ENCODE measurements around the gene DAP3.
"Not testable (repeated sequence)": the region's sequence is repeated elsewhere in the genome, so short reads cannot be mapped to it uniquely, and the experiment has no call there.

The DAP3 gene

GRCh38 chr1:155681776-155682175 lies 7.1 kb upstream of the DAP3 start:
- no peak for DNase-seq (ENCODE audit: low read depth in 3 of 3)

GRCh38 chr1:155687705-155688323 lies 1.1 kb upstream of the DAP3 start:
- DNase-seq (ENCODE audit: low read depth in 3 of 3), result peak in 1 of 3 donors; percentile 10

GRCh38 chr1:155688324-155689080 lies 389 bp upstream of the DAP3 start, which contains the start of gene YY1AP1:
Gene YY1AP1, minus strand, starts transcription at chr1:155688774. Its CDS starts 8,338 bp downstream, at chr1:155680436.
- DNase-seq (ENCODE audit: low read depth in 3 of 3), result peak; percentile 79 to 87 (median 81)

GRCh38 chr1:155691992-155692528 lies 3.2 kb downstream of the DAP3 start:
- DNase-seq (ENCODE audit: low read depth in 3 of 3), result no peak

GRCh38 chr1:155694167-155694566 lies 5.3 kb downstream of the DAP3 start:
- DNase-seq (ENCODE audit: low read depth in 3 of 3), result no peak

GRCh38 chr1:155695072-155695471 lies 6.2 kb downstream of the DAP3 start:
- DNase-seq (ENCODE audit: low read depth in 3 of 3), result no peak

GRCh38 chr1:155695608-155696007 lies 6.7 kb downstream of the DAP3 start:
- no peak for DNase-seq (ENCODE audit: low read depth in 3 of 3)

GRCh38 chr1:155696524-155696923 lies 7.6 kb downstream of the DAP3 start:
- no peak for DNase-seq (ENCODE audit: low read depth in 3 of 3)

- DNase-seq (ENCODE audit: low read depth in 3 of 3), result no peak
Measured at GRCh38 chr1:155697046-155697445, 8.2 kb downstream of the DAP3 start.

- not testable (repeated sequence) for DNase-seq (ENCODE audit: low read depth in 3 of 3)
Measured at GRCh38 chr1:155697616-155698015, 8.7 kb downstream of the DAP3 start.

- DNase-seq (ENCODE audit: low read depth in 3 of 3), result no peak
Measured at GRCh38 chr1:155698382-155699038, 9.6 kb downstream of the DAP3 start.

- DNase-seq (ENCODE audit: low read depth in 3 of 3), result not testable (repeated sequence)
Measured at GRCh38 chr1:155699062-155699461, 10.2 kb downstream of the DAP3 start.

GRCh38 chr1:155701675-155702074 lies 12.8 kb downstream of the DAP3 start:
- DNase-seq (ENCODE audit: low read depth in 3 of 3), result not testable (repeated sequence)

- DNase-seq (ENCODE audit: low read depth in 3 of 3), result no peak
Measured at GRCh38 chr1:155703216-155703615, 14.3 kb downstream of the DAP3 start.

GRCh38 chr1:155704414-155704813 lies 15.5 kb downstream of the DAP3 start:
- not testable (repeated sequence) for DNase-seq (ENCODE audit: low read depth in 3 of 3)

GRCh38 chr1:155706139-155706538 lies 17.2 kb downstream of the DAP3 start:
- DNase-seq (ENCODE audit: low read depth in 3 of 3), result no peak

GRCh38 chr1:155709391-155709790 lies 20.5 kb downstream of the DAP3 start:
- DNase-seq (ENCODE audit: low read depth in 3 of 3), result no peak

GRCh38 chr1:155711457-155711856 lies 22.6 kb downstream of the DAP3 start:
- DNase-seq (ENCODE audit: low read depth in 3 of 3), result not testable (repeated sequence)

- DNase-seq (ENCODE audit: low read depth in 3 of 3), result not testable (repeated sequence)
Measured at GRCh38 chr1:155712636-155713035, 23.7 kb downstream of the DAP3 start.

GRCh38 chr1:155713075-155713474 lies 24.2 kb downstream of the DAP3 start:
- no peak for DNase-seq (ENCODE audit: low read depth in 3 of 3)

- not testable (repeated sequence) for DNase-seq (ENCODE audit: low read depth in 3 of 3)
Measured at GRCh38 chr1:155715056-155715455, 26.2 kb downstream of the DAP3 start.

GRCh38 chr1:155715777-155716176 lies 26.9 kb downstream of the DAP3 start:
- DNase-seq (ENCODE audit: low read depth in 3 of 3), result no peak

Measured in stimulated activated CD4-positive, alpha-beta T cell treated with anti-CD3 and anti-CD28 coated beads, TNF-alpha, amount 100 ng/mL, for 48 hours (primary cell).